K562 (cell line): Measurements from ENCODE around the gene ZNF471. TPM values are rescaled to one million over a fixed set of nuclear protein-coding genes. Genes with fewer than 3 reads are reported as not detected.

Source experiments
- ATAC-seq: fragments of 200-7000 bp; cut with Tn5 transposase; 3 replicates; pipeline ENCODE4 v1.9.1; 2020; ENCODE audit warnings: moderate library complexity
- BruUV-seq: library from RNA; stranded (reverse); fragments of 400-500 nt; replicated peaks from 2 replicates; lab custom pipeline; 2021; lab: Mats Ljungman, UMichigan
- CTCF ChIA-PET: fragments of 300-600 bp; formaldehyde crosslinking; extraction: SDS; loops from one replicate; lab custom pipeline; 2021; ENCODE audit warnings: low intra/inter-chr PET ratio; lab: Yijun Ruan, JAX
- POLR2A ChIA-PET: fragments of 300-600, 350-650 bp; sonication (Branson Sonifier 250); formaldehyde crosslinking; extraction: SDS; loops from one replicate; lab custom pipeline; 2021; ENCODE audit warnings: antibody characterized with exemption, inconsistent platforms; lab: Yijun Ruan, JAX
- DNase-seq, 4 experiments: peaks; one replicate each; pipeline versions ENCODE4 v3.0.0 to v3.0.0-alpha.2; 2011 to 2018; ENCODE audit warnings: low spot score in 3 of 4, mixed read lengths in 3 of 4; ENCODE audit errors: extremely low read depth in 1 of 4
- FAIRE-seq: peaks from 2 replicates; lab custom pipeline; 2011; peaks lifted over from hg19 to GRCh38; lab: Jason Lieb, UNC
- H2AFZ ChIP-seq: 2 replicates; pipeline ENCODE4 v1.6.0; 2011; ENCODE audit warnings: low read depth, low read length, control low read depth, inconsistent platforms
- H3K27ac ChIP-seq: fragments of 200-600 bp; 3 replicates; pipeline ENCODE4 v1.8.0; 2011; ENCODE audit warnings: low read depth, mild to moderate bottlenecking, control low read depth, inconsistent platforms, low read length, moderate library complexity, mixed read lengths; ENCODE audit errors: extremely low read depth
- H3K27me3 ChIP-seq, 2 experiments: fragments of 300-600 bp in 1 of 2; 2 replicates in 1 of 2; 3 replicates in 1 of 2; pipeline versions ENCODE4 v1.6.0 to v1.8.0; 2011; ENCODE audit warnings: inconsistent platforms in 2 of 2, low read length in 2 of 2, mild to moderate bottlenecking in 1 of 2, mixed read lengths in 1 of 2, moderate library complexity in 1 of 2; ENCODE audit not compliant: control insufficient read depth in 2 of 2, insufficient read depth in 2 of 2
- H3K36me3 ChIP-seq: fragments of 300-600 bp; 3 replicates; pipeline ENCODE4 v1.8.0; 2011; ENCODE audit warnings: mild to moderate bottlenecking, low read length, inconsistent platforms; ENCODE audit not compliant: control insufficient read depth, insufficient read depth
- H3K4me1 ChIP-seq, 2 experiments: fragments of 200-600 bp in 1 of 2; replicated peaks in 1 of 2; 2 replicates in 1 of 2; 3 replicates in 1 of 2; pipeline versions ENCODE4 v1.5.1 to v1.8.0; 2011; ENCODE audit warnings: inconsistent platforms in 2 of 2, low read length in 2 of 2, mild to moderate bottlenecking in 1 of 2, mixed read lengths in 1 of 2, moderate library complexity in 1 of 2; ENCODE audit not compliant: control insufficient read depth in 2 of 2, insufficient read depth in 2 of 2
- H3K4me2 ChIP-seq: 2 replicates; pipeline ENCODE4 v1.6.1; 2011; ENCODE audit warnings: low read length, control low read depth, inconsistent platforms, mixed read lengths; ENCODE audit not compliant: insufficient read depth
- H3K4me3 ChIP-seq: fragments of 200-600 bp; sonication (generic), shearing (Covaris generic); 2 replicates; pipeline ENCODE4 v1.5.1; 2016; ENCODE audit warnings: control low read depth, inconsistent platforms
- H3K79me2 ChIP-seq: fragments of 200-600 bp; 3 replicates; pipeline ENCODE4 v1.8.0; 2011; ENCODE audit warnings: low read length, inconsistent platforms; ENCODE audit not compliant: control insufficient read depth, insufficient read depth
- H3K9ac ChIP-seq, 2 experiments: 2 replicates each; pipeline versions ENCODE4 v1.6.0 to v1.6.1; 2011; ENCODE audit warnings: low read depth in 2 of 2, low read length in 2 of 2, control low read depth in 1 of 2, inconsistent platforms in 1 of 2, mild to moderate bottlenecking in 1 of 2, mixed read lengths in 1 of 2; ENCODE audit not compliant: insufficient read depth in 1 of 2
- H3K9me1 ChIP-seq: one replicate; pipeline ENCODE4 v1.6.0; 2011; ENCODE audit warnings: inconsistent platforms, mild to moderate bottlenecking, low read length, moderate library complexity; ENCODE audit not compliant: control insufficient read depth, insufficient read depth
- H3K9me3 ChIP-seq: replicated peaks from 2 replicates; pipeline ENCODE4 v1.5.1; 2011; ENCODE audit warnings: low read depth, low read length, inconsistent platforms; ENCODE audit not compliant: control insufficient read depth, insufficient read depth
- H4K20me1 ChIP-seq: replicated peaks from 2 replicates; pipeline ENCODE4 v1.6.1; 2011; ENCODE audit warnings: low read length, inconsistent platforms, mixed read lengths; ENCODE audit not compliant: control insufficient read depth, insufficient read depth
- DPF2 ChIP-seq: fragments of 450-650 bp; IDR thresholded peaks from 2 replicates; pipeline ENCODE4 v1.6.1; 2016
- ETS2 ChIP-seq: IDR thresholded peaks from 2 replicates; pipeline ENCODE4 v1.6.1; 2016; ENCODE audit warnings: borderline replicate concordance, missing genetic modification characterization, mild to moderate bottlenecking, moderate library complexity, missing compliant biosample characterization; ENCODE audit not compliant: poor library complexity, severe bottlenecking
- FOS ChIP-seq: IDR thresholded peaks from 3 replicates; pipeline ENCODE4 v1.6.1; 2011; ENCODE audit not compliant: insufficient read length; ENCODE audit errors: extremely low read depth
- HDAC6 ChIP-seq: IDR thresholded peaks from 2 replicates; pipeline ENCODE4 v1.6.1; 2012; ENCODE audit warnings: low read depth, mild to moderate bottlenecking, control low read depth, inconsistent platforms, low read length, moderate library complexity
- HNRNPLL ChIP-seq: fragments of 200-400 bp; formaldehyde crosslinking; IDR thresholded peaks from 2 replicates; pipeline ENCODE4 v1.6.1; 2017; ENCODE audit warnings: low read length, low read depth, mild to moderate bottlenecking; ENCODE audit not compliant: poor library complexity, severe bottlenecking
- HNRNPUL1 ChIP-seq: fragments of 200-400 bp; formaldehyde crosslinking; IDR thresholded peaks from 2 replicates; pipeline ENCODE4 v1.6.1; 2017; ENCODE audit warnings: low read length
- IRF1 ChIP-seq: sonication (generic); formaldehyde crosslinking; IDR thresholded peaks from 2 replicates; pipeline ENCODE4 v1.8.0; 2022; ENCODE audit warnings: missing genetic modification reagents, mild to moderate bottlenecking, borderline replicate concordance
- PML ChIP-seq: IDR thresholded peaks from 2 replicates; pipeline ENCODE4 v1.6.1; 2012; ENCODE audit warnings: low read length, inconsistent platforms
- POLR2H ChIP-seq: IDR thresholded peaks from 2 replicates; pipeline ENCODE4 v1.6.1; 2016; ENCODE audit warnings: missing genetic modification characterization, low read depth, mild to moderate bottlenecking, control low read depth, missing compliant biosample characterization, moderate library complexity
- SMAD3 ChIP-seq: fragments of 450-650 bp; formaldehyde crosslinking; conservative IDR thresholded peaks from 2 replicates; pipeline ENCODE4 v1.4.0; 2020; ENCODE audit warnings: mild to moderate bottlenecking
- SMARCA5 ChIP-seq: fragments of 450-650 bp; IDR thresholded peaks from 2 replicates; pipeline ENCODE4 v1.6.1; 2016
- STAT5A ChIP-seq: IDR thresholded peaks from 2 replicates; pipeline ENCODE4 v1.6.1; 2012; ENCODE audit warnings: low read length, inconsistent platforms, borderline replicate concordance
- THRA ChIP-seq: fragments of 450-650 bp; IDR thresholded peaks from 2 replicates; pipeline ENCODE4 v1.6.1; 2017; ENCODE audit warnings: mild to moderate bottlenecking, moderate library complexity
- ZNF609 ChIP-seq: sonication (generic); formaldehyde crosslinking; IDR thresholded peaks from 2 replicates; pipeline ENCODE4 v1.8.1; 2023; ENCODE audit warnings: missing genetic modification reagents, mild to moderate bottlenecking, borderline replicate concordance
- WGBS: fragments of 100-300 bp; shearing (Covaris generic); methylation state at CpG from one replicate; pipeline ENCODE4 v1.1.6; 2016; ENCODE audit warnings: low coverage, mixed read lengths; ENCODE audit not compliant: insufficient coverage; ENCODE audit errors: missing lambda C conversion rate; 5-methylcytosine and 5-hydroxymethylcytosine counted together
- in situ Hi-C: fragments of 300-500 bp; cut with MboI; formaldehyde crosslinking; loops from 4 replicates; pipeline ENCODE4 v1.15.0; 2018; ENCODE audit warnings: inconsistent platforms, mixed read lengths
- intact Hi-C: fragments of 100-400 bp; cut with micrococcal nuclease; formaldehyde crosslinking; loops from 2 replicates; pipeline ENCODE4 v1.14.2; 2022
- polyA plus RNA-seq, 8 experiments: library from polyadenylated mRNA; depleted of rRNA in 4 of 8; stranded (reverse) in 5 of 8; unstranded in 3 of 8; fragments of >200 nt; fragmentation: Nextera tagmentation in 2 of 8; fragmentation: Illumina TruSeq in 1 of 8; extraction: Ambion mirVana in 2 of 8; extraction: Trizol in 1 of 8; gene quantifications; 2 replicates each; pipeline versions ENCODE4 v1.2.1 to v1.2.3, GENCODE V29; 2011 to 2014; ENCODE audit warnings: inconsistent platforms in 1 of 8, missing spikeins in 1 of 8
- total RNA-seq, 7 experiments: library from RNA; depleted of rRNA in 6 of 7; stranded (reverse); fragments of >200 nt in 6 of 7; fragmentation: Illumina TruSeq in 2 of 7; extraction: Trizol in 2 of 7; gene quantifications; 2 replicates each; pipeline versions ENCODE4 v1.2.1 to v1.2.3, GENCODE V29; 2011 to 2021; ENCODE audit warnings: low replicate concordance in 1 of 7

The ZNF471 gene
- total and polyA plus RNA-seq, 9 of the 15 experiments (the other 6 are each of a cell fraction or from before 2014, with no cell fraction given), result not detected

- Histone ChIP-seq H3K4me2 (no peak overlapping the region), H3K36me3 (no peaks in the 10 kb centered on the region), H3K9me3 (no peaks in the 10 kb centered on the region), H3K9ac (no peak overlapping the region), H3K27me3 (no peaks in the 10 kb centered on the region), H3K79me2 (no peaks in the 10 kb centered on the region)
- no peak for ATAC-seq
- no peak for DNase-seq
- in situ Hi-C loops, result no loop called here
- TF ChIP-seq PML (no peak), DPF2 (no peak), IRF1 (CRISPR knock-in tag) (no peak), ETS2 (tag) (no peak), SMAD3 (CRISPR knock-in tag) (no peak), HNRNPLL (no peak), SMARCA5 (no peak), HDAC6 (no peak), THRA (no peak), POLR2H (no peak), ZNF609 (CRISPR knock-in tag) (no peak), STAT5A (no peak), HNRNPUL1 (no peak), FOS (no peak)
- TF ChIP-seq, all 486 proteins: peak for 0
- BruUV-seq, result no TSS peak
- intact Hi-C loops, result no loop called here
- Histone ChIP-seq H2AFZ (no peak overlapping the region), H3K27ac (no peak overlapping the region), H3K4me3 (no peak overlapping the region), H4K20me1 (no peaks in the 10 kb centered on the region), H3K4me1 (no peaks in the 10 kb centered on the region), H3K9me1 (no peaks in the 10 kb centered on the region)
- no peak for FAIRE-seq
- ChIA-PET POLR2A (no interaction called here), CTCF (no interaction called here)
- WGBS, result 0% methylated on average over 2 of the region's 3 CpGs
Observed at GRCh38 chr19:56491399-56491798, 16.3 kb upstream of the ZNF471 start.
